Fibroblast of lung (primary cell): ENCODE data around the gene PHF20.

Source experiments
- EZH2 ChIP-seq: IDR thresholded peaks from 2 replicates; pipeline ENCODE4 v1.5.1; 2012; ENCODE audit warnings: low read length, control low read depth, mild to moderate bottlenecking; ENCODE audit errors: missing control alignments
- TF ChIP-seq, protein P1 (sequence below), 2 donors: IDR thresholded peaks in 1 of 2; conservative IDR thresholded peaks in 1 of 2; 1 replicate in 1 of 2; 2 replicates in 1 of 2; pipeline ENCODE4 v1.5.1; 2011 to 2012; ENCODE audit warnings: low read length in 2 of 2, control low read depth in 1 of 2, inconsistent platforms in 1 of 2, low read depth in 1 of 2, mild to moderate bottlenecking in 1 of 2

- no peak for TF ChIP-seq EZH2
- TF ChIP-seq, protein P1, sequence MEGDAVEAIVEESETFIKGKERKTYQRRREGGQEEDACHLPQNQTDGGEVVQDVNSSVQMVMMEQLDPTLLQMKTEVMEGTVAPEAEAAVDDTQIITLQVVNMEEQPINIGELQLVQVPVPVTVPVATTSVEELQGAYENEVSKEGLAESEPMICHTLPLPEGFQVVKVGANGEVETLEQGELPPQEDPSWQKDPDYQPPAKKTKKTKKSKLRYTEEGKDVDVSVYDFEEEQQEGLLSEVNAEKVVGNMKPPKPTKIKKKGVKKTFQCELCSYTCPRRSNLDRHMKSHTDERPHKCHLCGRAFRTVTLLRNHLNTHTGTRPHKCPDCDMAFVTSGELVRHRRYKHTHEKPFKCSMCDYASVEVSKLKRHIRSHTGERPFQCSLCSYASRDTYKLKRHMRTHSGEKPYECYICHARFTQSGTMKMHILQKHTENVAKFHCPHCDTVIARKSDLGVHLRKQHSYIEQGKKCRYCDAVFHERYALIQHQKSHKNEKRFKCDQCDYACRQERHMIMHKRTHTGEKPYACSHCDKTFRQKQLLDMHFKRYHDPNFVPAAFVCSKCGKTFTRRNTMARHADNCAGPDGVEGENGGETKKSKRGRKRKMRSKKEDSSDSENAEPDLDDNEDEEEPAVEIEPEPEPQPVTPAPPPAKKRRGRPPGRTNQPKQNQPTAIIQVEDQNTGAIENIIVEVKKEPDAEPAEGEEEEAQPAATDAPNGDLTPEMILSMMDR (conservative IDR thresholded peaks at IDR 0.05 in 1 of 2, IDR thresholded peaks at IDR 0.05 in 1 of 2; ENCODE audit: low read depth in 1 of 2, low read length in 2 of 2), result no peak
These were observed 51.3 kb downstream of the PHF20 start for GRCh38 chr20:35823147-35823546.
